ENCODE results near the gene THYN1. TPM values are rescaled to one million over a fixed set of nuclear protein-coding genes. Genes with fewer than 3 reads are reported as not detected.
"Not testable (repeated sequence)": the region's sequence is repeated elsewhere in the genome, so short reads cannot be mapped to it uniquely, and the experiment has no call there.

THYN1 gene
- total RNA-seq, 1 donor from 2014 or later, result 34.9 TPM

DNA sequence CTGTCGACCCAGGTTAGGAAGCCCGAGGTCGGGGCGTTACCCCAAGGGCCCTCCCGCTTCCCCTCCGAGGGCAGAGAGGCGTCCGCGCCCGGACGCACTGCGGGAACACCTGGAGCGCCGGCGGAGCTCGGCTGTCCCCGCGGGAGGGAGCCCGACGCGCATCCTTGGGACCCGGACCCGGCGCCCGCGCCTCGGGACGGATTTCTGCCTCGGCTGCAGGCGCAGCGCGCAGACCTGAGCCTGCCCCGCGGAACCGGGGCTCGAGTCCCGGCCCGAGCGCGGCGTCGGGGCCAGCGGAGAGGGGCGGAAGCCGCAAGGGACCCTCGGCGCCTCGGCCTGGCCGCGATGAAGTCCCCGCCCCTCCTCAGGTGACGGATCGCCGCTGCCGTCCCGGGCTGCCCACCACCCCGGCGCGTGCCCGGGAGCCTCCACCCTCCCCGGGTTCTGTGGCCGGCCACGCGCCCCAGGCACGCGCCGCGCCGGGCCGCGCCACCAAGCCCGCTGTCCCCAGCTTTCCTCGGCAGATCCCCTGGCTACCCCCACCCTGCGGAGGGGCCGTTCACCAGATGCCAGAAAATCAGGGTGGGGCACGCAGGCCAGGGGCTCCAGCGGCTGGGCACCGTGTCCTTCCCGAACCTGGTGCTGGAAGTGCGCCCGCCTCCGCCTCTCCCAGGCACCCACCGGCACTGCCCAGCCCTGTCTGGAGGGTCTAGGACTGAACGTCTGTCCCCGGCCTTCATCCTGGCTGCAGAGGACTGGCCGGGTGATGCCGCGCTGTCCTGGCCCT, 23.4 kb upstream of the THYN1 start:
- ATAC-seq (no peak), DNase-seq (ENCODE audit: low spot score) (peak; percentile 40)
- intact Hi-C loops (cut with DNase I), result no loop called here

DNA sequence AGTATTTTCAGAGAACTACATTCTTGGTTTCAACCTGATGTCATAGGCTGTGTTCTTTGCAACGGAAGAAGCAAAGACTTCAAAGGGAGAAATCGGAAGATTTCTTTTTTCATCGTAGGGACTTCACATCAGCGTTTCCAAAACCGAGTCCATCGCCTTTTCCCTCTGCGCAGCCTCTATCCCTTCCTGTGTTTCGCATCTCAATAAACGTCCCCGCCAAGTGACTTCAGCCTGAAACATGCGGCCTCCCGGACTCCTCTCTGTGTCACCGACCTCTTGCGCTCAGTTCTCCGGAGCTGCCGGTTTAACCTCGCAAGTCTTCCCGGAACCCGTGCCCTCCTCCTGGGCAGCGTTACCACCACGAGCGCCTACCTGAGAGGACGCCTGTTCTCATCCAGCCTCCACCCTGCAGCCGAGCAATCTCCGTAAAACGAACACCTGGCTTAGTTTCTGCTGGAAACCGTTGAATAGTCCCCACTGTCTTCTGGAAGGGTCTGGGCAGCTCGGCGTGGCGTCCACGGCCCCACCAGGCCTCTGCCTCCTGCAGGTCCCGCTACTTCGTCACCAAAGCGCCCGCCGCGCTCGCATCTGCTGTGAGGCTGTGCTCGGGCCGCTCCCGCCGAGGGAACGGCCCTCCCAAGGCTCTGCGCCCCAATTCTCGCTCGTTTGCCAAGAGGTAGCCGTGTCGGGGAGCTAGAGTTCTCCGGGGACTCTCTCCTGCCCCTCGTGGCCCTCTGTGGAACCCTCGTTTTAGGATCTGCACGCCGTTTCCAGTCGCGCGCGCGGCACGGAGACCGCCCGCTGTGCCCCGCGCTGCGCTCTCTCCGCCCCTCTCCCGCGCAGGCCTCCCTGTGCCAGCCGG, 22.6 kb upstream of the THYN1 start, which contains the start of gene GLB1L3:
GLB1L3 (plus strand) TSS at position 846 of the 862 bp plus-strand sequence. CDS start 362 bp downstream, outside the sequence.
- intact Hi-C loops (cut with DNase I), result no loop called here
- ATAC-seq, result no peak
- DNase-seq (ENCODE audit: low spot score), result peak; percentile 51

DNA sequence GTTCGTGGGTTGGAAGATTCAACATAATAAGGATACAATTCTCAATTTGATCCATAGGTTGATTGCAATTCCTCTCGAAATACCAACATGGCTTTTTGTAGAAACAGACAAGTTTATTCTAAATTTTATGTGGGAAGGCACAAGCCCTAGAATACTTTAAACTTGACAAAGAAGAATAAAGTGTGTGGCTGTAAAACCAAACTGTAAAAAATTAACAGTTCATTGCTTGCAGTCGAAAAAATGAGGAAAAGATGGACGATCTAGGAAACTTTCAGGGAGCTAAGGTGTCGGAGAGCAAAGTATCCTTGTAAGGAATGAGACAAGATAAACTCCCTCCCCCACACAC, 22.0 kb upstream of the THYN1 start:
- ATAC-seq (no peak), DNase-seq (ENCODE audit: low spot score) (no peak)
- intact Hi-C loops (cut with DNase I), result no loop called here

DNA sequence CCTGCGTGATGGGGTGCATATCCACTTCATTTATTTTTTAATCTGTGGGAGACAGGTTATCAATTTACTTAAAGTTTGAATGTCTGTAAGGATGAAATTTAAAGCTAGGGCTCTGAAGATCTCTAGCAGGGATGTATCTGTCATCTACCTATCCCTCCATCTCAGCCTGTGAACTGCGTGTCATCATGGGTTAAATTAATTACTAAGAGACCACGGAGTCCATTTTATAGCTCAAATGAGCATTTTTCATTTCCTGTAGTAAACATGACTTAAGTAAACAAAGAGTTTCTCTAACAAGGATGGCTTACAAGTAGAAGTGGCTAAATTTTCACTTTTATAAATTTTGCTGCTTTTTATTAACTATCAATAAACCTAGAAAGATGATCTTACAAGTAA, 20.2 kb upstream of the THYN1 start:
- intact Hi-C loops (cut with DNase I), result no loop called here
- DNase-seq (ENCODE audit: low spot score) (no peak), ATAC-seq (no peak)

DNA sequence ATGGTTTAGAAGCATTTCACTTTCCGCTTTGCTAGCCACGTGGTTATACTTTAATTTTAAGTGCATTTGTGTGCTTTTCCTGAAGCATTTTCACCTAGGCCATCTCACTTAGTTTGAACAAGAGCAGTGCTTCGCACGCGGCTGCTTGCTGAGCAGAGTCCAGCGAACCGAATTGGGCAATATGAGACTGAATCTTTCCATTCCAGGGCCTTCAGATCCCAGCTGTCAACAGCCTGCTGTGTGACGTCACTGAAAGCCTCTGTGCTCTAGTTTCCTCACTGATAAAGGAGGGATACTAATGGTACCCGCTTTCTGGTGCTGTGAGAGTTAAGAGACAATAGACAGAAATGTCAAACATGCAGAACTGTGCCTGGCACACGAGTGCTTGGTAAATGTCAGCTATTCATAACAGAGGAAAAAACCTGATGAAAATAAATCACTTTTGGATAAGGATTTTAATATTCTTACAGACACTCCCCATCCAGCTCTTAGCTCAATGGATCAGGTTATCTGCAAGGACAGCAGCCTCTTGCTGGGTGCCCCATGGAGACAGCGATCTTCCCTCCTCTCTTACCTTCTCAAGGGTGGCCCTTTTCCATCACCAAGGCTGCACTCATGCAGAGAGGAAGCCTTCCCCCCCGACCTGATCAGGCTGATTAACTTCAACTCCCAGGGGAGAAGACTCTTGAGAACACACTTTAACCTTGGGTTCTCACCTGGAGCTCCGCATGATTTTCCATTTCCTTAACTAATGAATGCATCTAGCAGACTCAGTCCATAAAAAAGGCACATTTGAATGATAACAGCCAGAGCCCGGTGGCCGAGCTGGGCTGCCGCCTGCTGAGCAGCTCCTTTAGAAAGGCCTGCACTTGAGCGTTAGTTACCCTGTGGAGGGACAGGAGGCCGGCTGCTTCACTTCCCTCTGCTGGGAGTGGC, 19.5 kb upstream of the THYN1 start:
- ATAC-seq, result no peak
- DNase-seq (ENCODE audit: low spot score), result no peak
- intact Hi-C loops (cut with DNase I), result no loop called here

DNA sequence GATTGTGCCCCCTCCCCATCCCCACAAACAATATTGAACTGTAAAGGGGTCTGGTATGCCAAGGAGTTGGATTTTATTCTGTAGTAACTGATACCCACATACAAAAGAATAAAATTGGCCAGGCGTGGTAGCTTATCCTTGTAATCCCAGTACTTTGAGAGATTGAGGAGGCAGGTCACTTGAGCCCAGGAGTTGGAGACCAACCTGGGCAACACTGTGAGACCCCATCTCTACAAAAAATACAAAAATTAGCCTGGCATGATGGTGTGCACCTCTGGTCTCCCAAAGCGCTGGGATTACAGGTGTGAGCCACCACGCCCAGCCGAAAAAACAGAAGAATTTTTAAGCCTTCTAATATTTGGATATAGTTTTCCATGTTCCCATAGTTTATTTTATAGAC, 18.8 kb upstream of the THYN1 start:
- intact Hi-C loops (cut with DNase I), result no loop called here
- ATAC-seq (no peak), DNase-seq (ENCODE audit: low spot score) (no peak)

DNA sequence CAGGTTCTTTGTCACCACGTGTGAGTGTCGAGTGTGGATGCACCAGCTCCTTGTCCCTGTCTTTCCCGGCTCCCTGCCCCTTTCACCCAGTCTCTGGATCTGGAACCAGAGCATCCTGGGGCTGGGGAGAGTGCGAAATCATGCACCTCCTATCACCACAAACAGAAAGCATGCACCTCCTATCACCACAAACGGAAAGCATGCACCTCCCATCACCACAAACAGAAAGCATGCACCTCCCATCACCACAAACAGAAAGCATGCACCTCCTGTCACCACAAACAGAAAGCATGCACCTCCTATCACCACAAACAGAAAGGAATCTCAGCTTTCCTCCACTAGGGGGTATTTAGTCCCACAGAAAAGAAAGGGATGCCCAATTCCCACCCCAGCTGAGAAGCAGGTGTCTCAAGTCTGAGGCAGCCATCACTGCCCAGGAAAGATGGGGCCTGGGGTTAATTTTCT, 17.1 kb upstream of the THYN1 start:
- DNase-seq (ENCODE audit: low spot score), result no peak
- no peak for ATAC-seq
- intact Hi-C loops (cut with DNase I), result no loop called here

DNA sequence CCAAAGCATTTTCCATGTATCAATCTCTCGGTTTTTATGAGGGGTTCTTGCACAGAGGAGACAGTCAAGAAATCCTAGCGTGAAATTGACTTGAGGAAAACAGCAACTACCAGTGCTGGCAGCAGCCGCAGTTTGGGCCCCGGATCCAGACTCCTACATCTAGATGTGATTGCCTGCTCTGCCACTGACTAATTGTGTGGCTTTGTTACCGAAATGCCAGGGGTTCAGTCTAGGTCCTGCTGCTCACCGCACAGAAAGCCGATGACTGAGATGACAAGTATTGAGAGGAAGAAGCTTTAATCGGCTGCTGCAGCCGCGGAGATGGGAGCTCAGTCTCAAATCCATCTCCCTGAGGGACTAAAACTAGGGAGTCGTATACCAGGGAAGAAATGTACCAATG, 14.8 kb upstream of the THYN1 start:
- no peak for ATAC-seq
- intact Hi-C loops (cut with DNase I), result no loop called here
- DNase-seq (ENCODE audit: low spot score), result no peak

DNA sequence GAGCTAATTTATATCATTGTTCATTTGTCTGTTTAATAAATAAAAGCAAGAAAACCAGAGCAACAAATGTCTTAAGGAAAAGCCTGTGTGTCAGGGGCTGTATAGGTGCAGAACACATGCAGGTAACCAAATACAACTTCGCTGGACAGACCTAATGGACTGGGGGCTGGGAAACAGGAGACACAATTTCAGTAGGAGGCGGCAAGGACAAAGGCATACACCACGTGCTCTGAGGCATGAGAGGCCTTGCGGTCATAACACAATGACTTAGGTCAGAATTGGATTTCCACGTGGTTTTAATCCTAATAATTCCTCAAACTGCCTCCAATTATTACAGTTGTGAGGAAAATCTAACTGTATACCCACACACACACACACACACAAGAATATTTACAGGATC, 14.3 kb upstream of the THYN1 start:
- intact Hi-C loops (cut with DNase I), result no loop called here
- no peak for ATAC-seq

DNA sequence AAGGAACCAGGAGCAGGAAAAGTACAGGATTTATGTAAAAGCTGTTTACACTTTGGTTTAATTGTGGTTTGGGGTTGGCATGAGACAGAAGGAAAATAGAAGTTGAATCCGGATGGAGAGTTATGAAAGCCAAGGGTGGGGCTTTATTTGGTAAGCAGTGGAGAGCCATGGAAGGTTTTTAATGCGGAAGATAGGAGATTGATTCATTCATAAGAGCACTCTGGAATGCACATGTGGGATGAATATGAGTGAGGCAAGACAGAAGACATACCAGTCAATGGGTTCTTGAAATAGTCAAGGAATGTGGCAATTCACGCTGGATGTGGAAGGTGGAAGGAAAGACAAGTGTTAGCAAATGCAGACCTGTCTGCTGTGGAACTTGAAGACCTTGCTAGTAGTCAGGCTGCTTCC, 13.7 kb upstream of the THYN1 start:
- intact Hi-C loops (cut with DNase I), result no loop called here
- DNase-seq (ENCODE audit: low spot score) (no peak), ATAC-seq (peak; percentile 70)

More for the DNA sequence above, 14.3 kb upstream of the THYN1 start:
- no peak for DNase-seq (ENCODE audit: low spot score)

DNA sequence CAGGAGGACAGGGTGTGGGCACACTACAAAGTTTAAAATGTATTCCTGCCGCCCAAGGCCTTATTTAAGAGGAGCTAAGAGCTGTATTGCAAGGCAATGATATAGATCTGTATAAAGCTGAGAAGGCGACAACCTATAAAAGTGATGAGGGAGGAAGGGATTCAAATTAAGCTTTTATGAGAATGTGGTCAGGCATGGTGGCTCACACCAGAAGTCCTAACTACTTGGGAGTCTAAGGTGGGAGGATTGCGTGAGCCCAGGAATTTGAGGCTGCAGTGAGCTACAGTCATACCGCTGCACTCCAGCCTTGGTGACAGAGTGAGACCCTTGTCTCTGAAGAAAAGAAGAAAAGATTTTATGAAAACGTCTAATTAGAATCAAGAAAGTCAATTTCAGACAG, 13.3 kb upstream of the THYN1 start:
- DNase-seq (ENCODE audit: low spot score), result no peak
- intact Hi-C loops (cut with DNase I), result no loop called here
- ATAC-seq, result no peak

DNA sequence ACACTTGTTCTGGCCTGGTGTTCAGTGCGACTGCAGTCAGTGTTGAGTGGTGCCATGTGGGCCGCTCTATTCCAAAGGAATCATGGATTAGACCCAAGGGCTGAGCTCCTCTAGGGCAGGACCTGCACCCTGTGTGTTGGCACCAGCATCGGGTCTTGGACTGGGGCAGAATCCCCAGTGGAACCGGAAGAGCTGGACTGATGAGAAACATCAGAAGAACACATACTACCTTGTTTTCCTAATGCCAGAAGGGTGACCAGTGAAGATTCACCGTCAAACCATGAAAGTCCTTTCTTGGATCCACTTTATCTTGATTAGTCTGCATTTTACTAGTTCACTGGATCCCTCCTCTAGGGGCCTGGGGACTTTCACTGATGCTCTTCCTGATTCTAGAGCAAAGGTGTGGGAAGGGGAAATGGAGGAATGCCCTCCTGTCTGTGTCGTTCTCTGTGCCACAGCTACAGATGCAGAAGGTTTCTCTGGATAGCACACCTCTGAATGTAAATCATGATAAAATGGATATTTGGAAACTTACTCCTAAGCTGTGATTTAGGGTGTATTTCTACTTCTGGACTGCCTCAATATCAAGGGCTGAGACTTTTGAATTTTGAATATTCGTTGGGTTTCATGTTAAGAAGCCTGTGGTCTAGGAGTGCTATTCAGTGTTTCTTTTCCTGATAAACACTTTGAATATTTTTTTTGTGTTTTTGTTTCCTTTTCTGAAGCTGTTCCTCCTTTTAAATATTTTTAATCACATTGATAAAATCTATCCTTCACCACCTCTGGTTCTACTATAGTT, 12.0 kb upstream of the THYN1 start:
- intact Hi-C loops (cut with DNase I), result no loop called here
- no peak for DNase-seq (ENCODE audit: low spot score)
- no peak for ATAC-seq

DNA sequence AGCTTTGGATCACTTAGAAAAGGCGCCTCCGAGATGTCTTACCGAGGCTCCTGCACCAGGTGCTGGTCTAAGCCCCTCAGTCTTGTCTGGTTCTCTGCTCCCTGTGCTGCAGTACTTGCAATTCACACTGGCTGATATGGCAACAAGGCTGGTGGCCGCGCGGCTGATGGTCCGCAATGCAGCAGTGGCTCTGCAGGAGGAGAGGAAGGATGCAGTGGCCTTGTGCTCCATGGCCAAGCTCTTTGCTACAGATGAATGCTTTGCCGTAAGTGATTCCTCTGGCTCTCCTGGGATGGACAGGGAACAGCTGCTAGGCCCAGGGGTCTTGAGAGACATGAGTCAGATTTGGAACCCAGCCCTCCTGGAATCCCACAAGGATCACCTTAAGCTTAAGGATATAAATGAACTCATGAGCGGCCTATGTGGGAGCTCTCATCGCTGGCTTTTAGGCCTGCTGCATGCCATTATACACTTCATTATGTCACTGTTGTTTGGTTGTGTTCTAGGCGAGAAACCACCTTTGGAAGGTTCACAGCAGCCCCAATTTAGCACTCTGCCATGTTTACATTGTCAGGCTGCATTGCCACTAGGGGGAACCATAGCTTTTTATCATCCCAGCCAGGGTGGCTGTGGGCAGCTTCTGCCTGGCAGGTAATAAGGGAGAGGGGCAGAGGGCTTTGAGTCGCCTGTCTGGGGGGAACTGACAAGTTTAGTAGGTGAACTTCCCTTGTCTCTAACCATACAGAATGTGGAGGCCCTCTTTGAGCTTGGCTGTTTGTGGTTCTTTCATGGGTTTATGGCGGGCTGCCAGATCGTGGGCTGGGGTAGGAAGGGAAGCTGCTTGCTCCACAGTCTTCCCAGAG, 8.7 kb upstream of the THYN1 start:
- intact Hi-C loops (cut with DNase I), result no loop called here
- ATAC-seq (no peak), DNase-seq (ENCODE audit: low spot score) (no peak)

DNA sequence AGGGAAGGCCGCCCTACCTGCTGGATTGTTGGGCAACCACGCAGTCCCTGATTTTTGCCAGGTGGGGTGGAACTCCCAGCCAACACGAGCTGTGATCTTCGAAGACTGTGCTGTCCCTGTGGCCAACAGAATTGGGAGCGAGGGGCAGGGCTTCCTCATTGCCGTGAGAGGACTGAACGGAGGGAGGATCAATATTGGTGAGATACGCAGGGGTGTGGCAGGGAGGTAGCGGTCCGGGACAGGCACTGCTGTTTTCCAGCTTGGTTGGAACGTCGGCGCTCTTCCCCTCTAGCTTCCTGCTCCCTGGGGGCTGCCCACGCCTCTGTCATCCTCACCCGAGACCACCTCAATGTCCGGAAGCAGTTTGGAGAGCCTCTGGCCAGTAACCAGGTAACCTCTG, 7.8 kb upstream of the THYN1 start:
- intact Hi-C loops (cut with DNase I), result no loop called here
- ATAC-seq (no peak), DNase-seq (ENCODE audit: low spot score) (no peak)

DNA sequence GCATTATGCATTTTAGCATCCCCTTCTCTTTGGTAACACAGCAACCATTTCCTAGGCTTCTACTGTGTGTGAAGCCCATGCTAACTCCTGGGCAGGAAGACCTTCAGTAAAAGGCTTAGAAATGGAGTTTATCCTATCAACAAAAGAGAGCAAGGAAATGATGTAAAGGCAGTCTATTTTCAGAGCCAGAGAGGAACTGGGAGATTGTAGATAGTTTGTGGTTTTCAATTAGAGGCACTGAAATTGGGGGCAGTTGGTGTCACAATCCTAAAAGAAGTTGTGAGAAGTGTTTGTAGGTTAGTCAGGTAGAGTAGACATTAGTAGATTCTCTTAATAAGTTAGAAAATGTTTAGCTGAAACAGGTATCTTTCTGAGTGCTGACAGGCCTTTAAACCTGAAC, 7.4 kb upstream of the THYN1 start:
- ATAC-seq (no peak), DNase-seq (ENCODE audit: low spot score) (no peak)
- intact Hi-C loops (cut with DNase I), result no loop called here

DNA sequence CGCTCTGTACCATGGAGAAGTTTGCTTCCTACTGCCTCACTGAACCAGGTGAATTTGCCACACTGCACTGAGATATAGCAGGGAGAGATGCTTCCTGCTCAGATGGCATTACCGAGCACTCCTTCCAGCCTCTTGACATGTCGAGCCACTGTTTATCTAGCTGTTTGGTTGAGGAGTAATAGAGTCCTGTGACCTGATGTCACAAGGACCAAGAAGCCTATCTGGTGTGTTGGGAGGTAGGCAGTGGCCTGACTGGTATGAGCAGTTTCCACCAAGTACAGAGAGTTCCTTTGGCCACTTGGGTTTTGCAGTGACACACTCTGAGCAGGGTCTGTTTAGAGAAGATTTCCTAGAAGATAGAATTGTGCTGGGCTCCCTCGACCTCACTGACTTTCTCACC, 5.4 kb upstream of the THYN1 start:
- no peak for ATAC-seq
- intact Hi-C loops (cut with DNase I), result no loop called here

DNA sequence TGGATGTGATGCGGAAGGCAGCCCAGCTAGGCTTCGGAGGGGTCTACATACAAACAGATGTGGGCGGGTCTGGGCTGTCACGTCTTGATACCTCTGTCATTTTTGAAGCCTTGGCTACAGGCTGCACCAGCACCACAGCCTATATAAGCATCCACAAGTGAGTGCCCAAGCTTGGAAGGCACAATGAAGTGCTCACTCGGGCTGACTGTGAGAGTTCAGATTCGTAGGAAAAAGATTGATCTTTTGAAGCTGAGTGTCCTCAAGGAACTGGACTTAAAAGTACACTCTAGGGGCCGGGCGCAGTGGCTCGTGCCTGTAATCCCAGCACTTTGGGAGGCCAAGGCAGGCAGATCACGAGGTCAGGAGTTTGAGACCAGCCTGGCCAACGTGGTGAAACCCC, 3.9 kb upstream of the THYN1 start:
- ATAC-seq, result no peak
- intact Hi-C loops (cut with DNase I), result no loop called here
- no peak for DNase-seq (ENCODE audit: low spot score)

More for the DNA sequence above, 5.4 kb upstream of the THYN1 start:
- DNase-seq (ENCODE audit: low spot score), result no peak

DNA sequence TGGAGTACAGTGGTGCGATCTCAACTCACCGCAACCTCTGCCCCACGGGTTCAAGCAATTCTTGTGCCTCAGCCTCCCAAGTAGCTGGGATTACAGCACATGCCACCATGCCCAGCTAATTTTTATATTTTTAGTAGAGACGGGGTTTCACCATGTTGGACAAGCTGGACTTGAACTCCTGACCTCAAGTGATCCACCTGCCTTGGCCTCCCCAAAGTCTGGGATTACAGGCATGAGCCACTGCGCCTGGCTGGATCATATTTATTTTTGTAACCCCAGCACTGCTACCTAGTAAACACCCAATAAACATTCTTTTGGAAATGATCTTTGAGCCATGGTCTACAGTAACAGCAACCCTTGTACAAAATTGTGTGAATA, 2.0 kb upstream of the THYN1 start:
- DNase-seq (ENCODE audit: low spot score); intact Hi-C loops (cut with DNase I): not testable (repeated sequence)

More for the DNA sequence above, 2.0 kb upstream of the THYN1 start:
- not testable (repeated sequence) for ATAC-seq
